AG04450 (cell line): ENCODE measurements around the gene ICE2. TPM values are rescaled to one million over a fixed set of nuclear protein-coding genes. Genes with fewer than 3 reads are reported as not detected.

Source experiments
- CTCF ChIA-PET: fragments of 300-600, 350-600 bp; formaldehyde crosslinking; extraction: SDS; loops from one replicate; lab custom pipeline; 2022; ENCODE audit warnings: antibody characterized with exemption, inconsistent platforms; lab: Charles Lee
- POLR2A ChIA-PET: fragments of 350-600 bp; formaldehyde crosslinking; extraction: SDS; loops from one replicate; lab custom pipeline; 2021; ENCODE audit warnings: antibody characterized with exemption, inconsistent platforms; lab: Yijun Ruan, JAX
- DNase-seq: peaks from one replicate; pipeline ENCODE4 v3.0.0-alpha.2; 2011; ENCODE audit warnings: low read depth, low spot score
- H3K27ac ChIP-seq: one replicate; pipeline ENCODE4 v1.5.1; 2012; ENCODE audit warnings: low read depth, low read length, control low read depth
- H3K27me3 ChIP-seq: one replicate; pipeline ENCODE4 v1.6.0; 2012; ENCODE audit warnings: low read length; ENCODE audit not compliant: control insufficient read depth, insufficient read depth
- H3K4me3 ChIP-seq: 2 replicates; pipeline ENCODE4 v1.5.1; 2011; ENCODE audit warnings: mild to moderate bottlenecking, low read depth, low read length, control low read depth
- H3K9me3 ChIP-seq: 2 replicates; pipeline ENCODE4 v1.5.1; 2012; ENCODE audit warnings: low read length; ENCODE audit not compliant: control insufficient read depth, insufficient read depth
- polyA plus RNA-seq: library from polyadenylated mRNA; depleted of rRNA; stranded (reverse); fragments of >200 nt; gene quantifications from 2 replicates; pipeline ENCODE4 v1.2.3, GENCODE V29; 2011
- TF ChIP-seq, protein P1 (sequence below): IDR thresholded peaks from 2 replicates; pipeline ENCODE4 v1.5.1; 2011; ENCODE audit warnings: low read depth, low read length, control low read depth, inconsistent platforms

ICE2 gene
- polyA plus RNA-seq, 1 experiment, result 29.3 TPM

DNA sequence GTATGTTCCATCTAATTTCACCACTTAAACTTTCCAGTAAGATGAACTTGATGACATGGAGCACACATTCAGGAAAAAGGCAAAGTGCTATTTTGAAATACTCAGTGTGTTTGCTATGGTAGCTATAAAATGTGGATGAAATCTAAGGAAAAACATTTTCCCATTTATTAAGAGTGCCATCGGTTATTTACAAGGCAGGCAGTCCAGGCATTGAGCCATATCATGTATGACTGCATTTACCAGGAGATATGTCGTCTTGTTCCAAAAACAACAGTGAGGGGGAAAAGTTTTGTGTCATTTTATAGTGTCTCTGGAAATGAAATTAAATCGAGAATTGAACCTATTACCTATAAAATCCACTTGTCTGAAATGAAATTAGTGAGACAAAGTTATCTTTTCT is 94.9 kb downstream of the ICE2 start:
- no peak for DNase-seq
- Histone ChIP-seq H3K9me3 (no peaks in the 10 kb centered on the region), H3K27ac (no peak overlapping the region), H3K4me3 (no peak overlapping the region), H3K27me3 (no peaks in the 10 kb centered on the region)
- ChIA-PET CTCF (interaction anchor here (2.0 kb wide), 1 partner anchor 136 kb away, joined by 6 read pairs; no protein-coding TSS in a partner anchor), POLR2A (interaction anchor here (2.1 kb wide), 1 partner anchor 10 kb away, joined by 6 read pairs; no protein-coding TSS in a partner anchor)
- TF ChIP-seq, protein P1, sequence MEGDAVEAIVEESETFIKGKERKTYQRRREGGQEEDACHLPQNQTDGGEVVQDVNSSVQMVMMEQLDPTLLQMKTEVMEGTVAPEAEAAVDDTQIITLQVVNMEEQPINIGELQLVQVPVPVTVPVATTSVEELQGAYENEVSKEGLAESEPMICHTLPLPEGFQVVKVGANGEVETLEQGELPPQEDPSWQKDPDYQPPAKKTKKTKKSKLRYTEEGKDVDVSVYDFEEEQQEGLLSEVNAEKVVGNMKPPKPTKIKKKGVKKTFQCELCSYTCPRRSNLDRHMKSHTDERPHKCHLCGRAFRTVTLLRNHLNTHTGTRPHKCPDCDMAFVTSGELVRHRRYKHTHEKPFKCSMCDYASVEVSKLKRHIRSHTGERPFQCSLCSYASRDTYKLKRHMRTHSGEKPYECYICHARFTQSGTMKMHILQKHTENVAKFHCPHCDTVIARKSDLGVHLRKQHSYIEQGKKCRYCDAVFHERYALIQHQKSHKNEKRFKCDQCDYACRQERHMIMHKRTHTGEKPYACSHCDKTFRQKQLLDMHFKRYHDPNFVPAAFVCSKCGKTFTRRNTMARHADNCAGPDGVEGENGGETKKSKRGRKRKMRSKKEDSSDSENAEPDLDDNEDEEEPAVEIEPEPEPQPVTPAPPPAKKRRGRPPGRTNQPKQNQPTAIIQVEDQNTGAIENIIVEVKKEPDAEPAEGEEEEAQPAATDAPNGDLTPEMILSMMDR, result no peak

DNA sequence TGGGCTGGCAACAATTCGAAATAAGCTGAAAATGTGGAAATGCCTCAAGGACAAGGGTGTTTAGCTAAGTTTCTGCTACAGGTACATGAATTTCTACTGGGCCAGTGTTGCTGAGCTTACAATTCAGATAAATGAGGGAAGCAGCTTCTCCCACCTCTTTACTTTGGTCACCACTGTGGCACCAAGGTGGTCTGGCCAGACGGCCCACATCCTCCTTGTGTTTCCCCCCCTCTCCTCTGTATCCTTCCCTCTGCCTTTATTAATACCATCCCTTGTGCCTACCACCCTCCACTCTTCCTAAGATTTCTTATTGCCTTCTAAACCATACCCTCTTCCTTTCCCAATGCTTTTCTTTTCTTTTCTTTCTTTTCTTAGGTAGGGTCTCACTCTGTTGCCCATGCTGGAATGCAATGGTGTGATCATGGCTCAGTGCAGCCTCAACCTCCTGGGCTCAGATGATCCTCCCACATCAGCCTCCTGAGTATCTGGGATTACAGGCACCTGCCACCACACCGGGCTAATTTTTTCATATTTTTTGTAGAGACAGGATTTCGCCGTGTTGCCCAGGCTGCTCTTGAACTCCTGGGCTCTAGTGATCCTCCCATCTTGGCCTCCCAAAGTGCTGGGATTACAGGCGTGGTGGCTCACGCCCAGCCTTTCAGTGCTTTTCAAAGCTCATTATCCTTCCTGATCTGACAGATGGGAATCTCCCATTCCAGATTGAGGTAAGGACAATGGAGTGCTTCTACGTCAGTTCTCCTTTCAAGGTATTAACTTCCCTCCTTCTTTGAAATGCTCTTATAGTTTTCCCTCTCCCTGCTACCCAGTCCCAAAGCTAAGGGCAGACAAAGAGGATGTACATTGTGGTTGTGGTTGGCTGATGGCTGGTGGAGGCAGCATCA is 95.9 kb downstream of the ICE2 start:
- no peak overlapping the region for H3K4me3 ChIP-seq
- peak overlapping the region; percentile 58 for H3K27ac ChIP-seq
- H3K9me3 ChIP-seq, result no peaks in the 10 kb centered on the region
- no peak for DNase-seq
- TF ChIP-seq, protein P1, result no peak
- ChIA-PET CTCF (interaction anchor here (1.1 to 2.0 kb wide), 2 partner anchors 24 to 137 kb away, joined by 5 to 6 read pairs; no protein-coding TSS in a partner anchor), POLR2A (interaction anchor here (0.6 to 1.8 kb wide), 4 partner anchors 8 to 25 kb away, joined by 3 to 18 read pairs (median 4); partner anchors contain the start of gene ANXA2)
- no peaks in the 10 kb centered on the region for H3K27me3 ChIP-seq

DNA sequence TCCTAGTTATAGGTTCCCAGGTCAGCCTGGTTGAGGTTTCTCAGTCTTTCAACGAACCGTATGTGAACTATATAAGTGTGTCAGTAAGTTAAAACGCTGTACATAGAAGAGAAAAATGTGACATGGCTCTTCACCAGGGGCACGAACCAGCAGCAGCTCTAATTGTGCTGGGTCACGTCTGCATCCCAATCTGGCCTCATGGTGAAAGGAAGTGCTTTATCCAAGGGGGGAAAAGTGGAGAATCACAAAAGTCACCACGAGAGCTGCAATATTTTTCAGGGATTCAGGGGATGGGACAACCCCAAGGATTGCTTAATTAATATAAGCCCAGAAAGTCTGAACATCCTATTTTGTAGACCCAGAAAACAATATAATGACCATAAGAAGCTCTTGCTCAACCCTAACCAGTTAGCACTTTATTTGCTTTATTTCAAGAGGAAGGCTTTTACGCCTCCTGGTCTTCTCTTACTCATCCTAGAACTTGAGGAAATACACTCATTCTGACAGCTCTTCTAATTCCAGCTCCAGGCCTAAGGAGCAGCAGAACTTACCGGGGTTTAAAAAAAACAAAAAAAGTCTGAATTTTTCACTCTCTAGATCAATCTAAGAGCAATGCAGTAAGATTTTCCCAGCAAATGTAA is 97.7 kb downstream of the ICE2 start:
- H3K27me3 ChIP-seq, result no peaks in the 10 kb centered on the region
- ChIA-PET CTCF (interaction anchor here (0.7 kb wide), 1 partner anchor 67 kb away, joined by 7 read pairs; no protein-coding TSS in a partner anchor), POLR2A (interaction anchor here (0.7 to 1.8 kb wide), 5 partner anchors 10 to 26 kb away, joined by 3 to 5 read pairs (median 4); no protein-coding TSS in a partner anchor)
- no peak overlapping the region for H3K4me3 ChIP-seq
- no peak for DNase-seq
- H3K9me3 ChIP-seq, result no peaks in the 10 kb centered on the region
- peak overlapping the region; percentile 98 for H3K27ac ChIP-seq
- TF ChIP-seq, protein P1, result no peak

DNA sequence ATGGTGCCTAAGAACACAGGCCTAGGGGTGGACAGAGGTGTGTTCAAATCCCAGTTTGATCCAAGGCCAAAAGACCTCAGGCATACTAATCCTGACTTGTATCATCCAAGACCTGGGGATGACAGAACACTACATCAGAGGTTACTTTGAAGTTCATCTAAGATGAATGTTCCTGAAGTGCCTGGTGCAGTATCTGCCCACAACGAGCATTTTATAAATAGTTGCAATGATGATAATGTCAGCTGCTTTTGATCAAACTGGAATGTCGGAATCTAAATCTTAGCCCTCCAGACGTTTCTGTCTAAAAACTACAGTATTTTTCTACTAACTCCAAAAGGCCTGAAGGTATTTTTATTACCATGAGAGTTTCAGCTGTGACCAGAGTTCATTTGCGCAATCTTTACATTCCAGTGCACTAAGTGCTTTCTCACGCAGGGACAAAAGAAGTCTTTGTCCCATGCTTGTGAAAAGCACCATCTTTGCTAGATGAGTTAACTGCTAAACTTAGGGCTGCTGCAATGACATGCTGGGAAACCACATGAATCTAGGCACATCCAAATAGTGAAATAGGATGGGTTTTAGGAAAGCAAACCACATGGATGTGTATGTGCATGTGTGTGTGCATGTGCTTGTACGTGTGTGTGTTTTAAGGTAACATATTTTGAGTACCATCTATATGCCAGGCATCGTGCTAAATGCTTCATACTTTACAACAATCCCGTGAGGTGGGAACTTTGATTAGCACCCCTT is 99.2 kb downstream of the ICE2 start:
- Histone ChIP-seq H3K27me3 (no peaks in the 10 kb centered on the region), H3K4me3 (no peak overlapping the region), H3K9me3 (no peaks in the 10 kb centered on the region), H3K27ac (peak overlapping the region; percentile 98)
- TF ChIP-seq, protein P1, result no peak
- peak; percentile 92 for DNase-seq
- ChIA-PET POLR2A (interaction anchor here (0.6 to 1.2 kb wide), 5 partner anchors 9 to 23 kb away, joined by 3 to 5 read pairs (median 3); no protein-coding TSS in a partner anchor), CTCF (interaction anchor here (1.2 kb wide), 1 partner anchor 20 kb away, joined by 4 read pairs; no protein-coding TSS in a partner anchor)
